GM18508 (cell line): ENCODE results near the gene FGF11.

Experiments used
- ATAC-seq: cut with Tn5 transposase; IDR thresholded peaks from one replicate; pipeline ENCODE4 v1.9.1; 2021; ENCODE audit warnings: moderate number of reproducible peaks; ENCODE audit not compliant: insufficient read depth, unreplicated experiment

The FGF11 gene

GRCh38 chr17:7439462-7440112 lies at the start of gene FGF11:
FGF11 (plus strand) TSS chr17:7439512; CDS start chr17:7439621, 109 bp downstream.
- no peak for ATAC-seq

GRCh38 chr17:7389924-7390910 lies 49.1 kb upstream of the FGF11 start:
- ATAC-seq, result no peak

GRCh38 chr17:7391307-7391706 lies 48.0 kb upstream of the FGF11 start:
- no peak for ATAC-seq

- no peak for ATAC-seq
These were observed 46.4 kb upstream of the FGF11 start for GRCh38 chr17:7392696-7393612.

- no peak for ATAC-seq
These were observed 45.5 kb upstream of the FGF11 start for GRCh38 chr17:7393613-7394451.

- no peak for ATAC-seq
These were observed 44.7 kb upstream of the FGF11 start, which contains the start of gene PLSCR3 for GRCh38 chr17:7394452-7395191. PLSCR3 (minus strand) TSS chr17:7394525; CDS start chr17:7394110, 415 bp downstream.

- no peak for ATAC-seq
These were observed 43.2 kb upstream of the FGF11 start for GRCh38 chr17:7396147-7396546.

GRCh38 chr17:7398612-7399011 lies 40.7 kb upstream of the FGF11 start:
- no peak for ATAC-seq

GRCh38 chr17:7403043-7403726 lies 36.1 kb upstream of the FGF11 start:
- ATAC-seq, result no peak

GRCh38 chr17:7403727-7403976 lies 35.7 kb upstream of the FGF11 start:
- ATAC-seq, result no peak

- no peak for ATAC-seq
These were observed 35.2 kb upstream of the FGF11 start, which contains the start of gene TMEM256 for GRCh38 chr17:7403977-7404736. TMEM256 (minus strand) TSS chr17:7404097; CDS start chr17:7404084, 13 bp downstream.

- no peak for ATAC-seq
These were observed 34.5 kb upstream of the FGF11 start for GRCh38 chr17:7404737-7405349.

- ATAC-seq, result no peak
These were observed 33.7 kb upstream of the FGF11 start for GRCh38 chr17:7405350-7406234.

- ATAC-seq, result no peak
These were observed 33.0 kb upstream of the FGF11 start for GRCh38 chr17:7406235-7406825.

- no peak for ATAC-seq
These were observed 32.2 kb upstream of the FGF11 start for GRCh38 chr17:7407082-7407481.
